ENCODE measurements around the gene FAM210A.
"Not testable (repeated sequence)": the region's sequence is repeated elsewhere in the genome, so short reads cannot be mapped to it uniquely, and the experiment has no call there.

Gene FAM210A

GRCh38 chr18:13696961-13697360 lies 29.4 kb downstream of the FAM210A start:
- no peak for DNase-seq

GRCh38 chr18:13695337-13695736 lies 31.0 kb downstream of the FAM210A start:
- DNase-seq: not testable (repeated sequence)

- not testable (repeated sequence) for DNase-seq
Measured at GRCh38 chr18:13690060-13690459, 36.3 kb downstream of the FAM210A start.

GRCh38 chr18:13688191-13689136 lies 37.9 kb downstream of the FAM210A start:
- DNase-seq: no peak

GRCh38 chr18:13684546-13684945 lies 41.8 kb downstream of the FAM210A start:
- DNase-seq: no peak

GRCh38 chr18:13681701-13682100 lies 44.7 kb downstream of the FAM210A start:
- no peak for DNase-seq

- no peak for DNase-seq
Measured at GRCh38 chr18:13680612-13681011, 45.7 kb downstream of the FAM210A start.

- not testable (repeated sequence) for DNase-seq
Measured at GRCh38 chr18:13677350-13677749, 49.0 kb downstream of the FAM210A start.

- no peak for DNase-seq
Measured at GRCh38 chr18:13676471-13676870, 49.9 kb downstream of the FAM210A start.

GRCh38 chr18:13672657-13673056 lies 53.7 kb downstream of the FAM210A start:
- DNase-seq: no peak

GRCh38 chr18:13661779-13662256 lies 64.5 kb downstream of the FAM210A start:
- no peak for DNase-seq

GRCh38 chr18:13661051-13661778 lies 65.1 kb downstream of the FAM210A start:
- DNase-seq: no peak

- DNase-seq: no peak
Measured at GRCh38 chr18:13660510-13660909, 65.8 kb downstream of the FAM210A start.

GRCh38 chr18:13658436-13659204 lies 67.7 kb downstream of the FAM210A start:
- DNase-seq: no peak

- DNase-seq: no peak
Measured at GRCh38 chr18:13657974-13658373, 68.4 kb downstream of the FAM210A start.

- no peak for DNase-seq
Measured at GRCh38 chr18:13653746-13654433, 72.5 kb downstream of the FAM210A start.

- no peak for DNase-seq
Measured at GRCh38 chr18:13649397-13650390, 76.7 kb downstream of the FAM210A start.

- DNase-seq: no peak
Measured at GRCh38 chr18:13647761-13648160, 78.6 kb downstream of the FAM210A start.

- no peak for DNase-seq
Measured at GRCh38 chr18:13646633-13647032, 79.7 kb downstream of the FAM210A start.

- no peak for DNase-seq
Measured at GRCh38 chr18:13645093-13645492, 81.3 kb downstream of the FAM210A start.

GRCh38 chr18:13643261-13643751 lies 83.1 kb downstream of the FAM210A start:
- DNase-seq: no peak

All from NCI-H1436 treated with DMSO at 0.1 percent for 48 hours (cell line).